ENCODE data around the gene IPCEF1. TPM values are rescaled to one million over a fixed set of nuclear protein-coding genes. Genes with fewer than 3 reads are reported as not detected.
"Not testable (repeated sequence)": the region's sequence is repeated elsewhere in the genome, so short reads cannot be mapped to it uniquely, and the experiment has no call there.

IPCEF1 gene
- total RNA-seq, 4 donors from 2014 or later, result 3.1 to 9.7 (median 3.4) TPM

- H3K9me3 ChIP-seq, result no peaks in the 10 kb centered on the region
- no peak for DNase-seq
- TF ChIP-seq, protein P1, sequence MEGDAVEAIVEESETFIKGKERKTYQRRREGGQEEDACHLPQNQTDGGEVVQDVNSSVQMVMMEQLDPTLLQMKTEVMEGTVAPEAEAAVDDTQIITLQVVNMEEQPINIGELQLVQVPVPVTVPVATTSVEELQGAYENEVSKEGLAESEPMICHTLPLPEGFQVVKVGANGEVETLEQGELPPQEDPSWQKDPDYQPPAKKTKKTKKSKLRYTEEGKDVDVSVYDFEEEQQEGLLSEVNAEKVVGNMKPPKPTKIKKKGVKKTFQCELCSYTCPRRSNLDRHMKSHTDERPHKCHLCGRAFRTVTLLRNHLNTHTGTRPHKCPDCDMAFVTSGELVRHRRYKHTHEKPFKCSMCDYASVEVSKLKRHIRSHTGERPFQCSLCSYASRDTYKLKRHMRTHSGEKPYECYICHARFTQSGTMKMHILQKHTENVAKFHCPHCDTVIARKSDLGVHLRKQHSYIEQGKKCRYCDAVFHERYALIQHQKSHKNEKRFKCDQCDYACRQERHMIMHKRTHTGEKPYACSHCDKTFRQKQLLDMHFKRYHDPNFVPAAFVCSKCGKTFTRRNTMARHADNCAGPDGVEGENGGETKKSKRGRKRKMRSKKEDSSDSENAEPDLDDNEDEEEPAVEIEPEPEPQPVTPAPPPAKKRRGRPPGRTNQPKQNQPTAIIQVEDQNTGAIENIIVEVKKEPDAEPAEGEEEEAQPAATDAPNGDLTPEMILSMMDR (IDR thresholded peaks at IDR 0.05), result no peak
- no peak for TF ChIP-seq POLR2A (IDR thresholded peaks at IDR 0.05)
- no peaks in the 10 kb centered on the region for H3K27me3 ChIP-seq
- no peaks in the 10 kb centered on the region for H3K36me3 ChIP-seq
- no peak overlapping the region for H3K27ac ChIP-seq
- H3K4me3 ChIP-seq, result no peak overlapping the region
- no peaks in the 10 kb centered on the region for H3K4me1 ChIP-seq
- intact Hi-C loops (cut with DNase I; ENCODE audit: low total_unique reads), result no loop called here
Observed at GRCh38 chr6:154341871-154342270, 14.7 kb downstream of the IPCEF1 start.

- Histone ChIP-seq H3K4me1 (no peaks in the 10 kb centered on the region), H3K27ac (no peak overlapping the region), H3K4me3 (no peak overlapping the region), H3K27me3 (no peaks in the 10 kb centered on the region), H3K9me3 (no peaks in the 10 kb centered on the region), H3K36me3 (no peaks in the 10 kb centered on the region)
- no peak for TF ChIP-seq POLR2A (IDR thresholded peaks at IDR 0.05)
- TF ChIP-seq, protein P1 (IDR thresholded peaks at IDR 0.05), result no peak
- intact Hi-C loops (cut with DNase I; ENCODE audit: low total_unique reads), result no loop called here
- DNase-seq, result no peak
Observed at GRCh38 chr6:154341336-154341735, 15.3 kb downstream of the IPCEF1 start.

GRCh38 chr6:154337406-154338005 is 19.1 kb downstream of the IPCEF1 start:
- no peak for DNase-seq
- no peaks in the 10 kb centered on the region for H3K36me3 ChIP-seq
- no peak for TF ChIP-seq POLR2A (IDR thresholded peaks at IDR 0.05)
- TF ChIP-seq, protein P1 (IDR thresholded peaks at IDR 0.05), result no peak
- intact Hi-C loops (cut with DNase I; ENCODE audit: low total_unique reads), result no loop called here
- no peaks in the 10 kb centered on the region for H3K4me1 ChIP-seq
- H3K4me3 ChIP-seq, result no peak overlapping the region
- H3K27ac ChIP-seq, result no peak overlapping the region
- no peaks in the 10 kb centered on the region for H3K9me3 ChIP-seq
- H3K27me3 ChIP-seq, result no peaks in the 10 kb centered on the region

DNA sequence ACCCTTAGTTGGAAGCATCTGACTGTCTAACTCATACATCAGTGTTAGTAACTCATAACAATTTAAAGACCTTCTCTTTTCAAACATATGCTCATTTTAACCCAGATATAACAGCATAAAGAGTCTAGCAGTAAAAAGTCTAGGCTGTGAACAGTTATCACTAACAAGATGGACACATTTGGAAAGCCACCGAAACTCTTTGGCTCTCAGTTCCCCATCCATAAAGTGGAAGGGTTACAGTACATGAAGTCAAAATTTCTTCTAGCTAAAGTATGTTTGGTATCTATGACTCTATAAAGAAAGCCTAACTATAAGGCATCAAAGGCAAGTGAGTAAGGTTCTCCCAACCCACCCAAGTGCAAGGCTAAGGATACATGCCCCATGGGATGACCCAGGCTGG is 22.5 kb downstream of the IPCEF1 start:
- H3K27me3 ChIP-seq; DNase-seq; H3K4me3 ChIP-seq; intact Hi-C loops (cut with DNase I; ENCODE audit: low total_unique reads); H3K36me3 ChIP-seq; H3K9me3 ChIP-seq; H3K27ac ChIP-seq; H3K4me1 ChIP-seq: not testable (repeated sequence)

GRCh38 chr6:154331750-154332149 is 24.9 kb downstream of the IPCEF1 start:
- no peak for DNase-seq
- TF ChIP-seq, protein P1 (IDR thresholded peaks at IDR 0.05), result no peak
- TF ChIP-seq POLR2A (IDR thresholded peaks at IDR 0.05), result no peak
- Histone ChIP-seq H3K27ac (no peak overlapping the region), H3K36me3 (no peaks in the 10 kb centered on the region), H3K4me1 (no peaks in the 10 kb centered on the region), H3K9me3 (no peaks in the 10 kb centered on the region), H3K4me3 (no peak overlapping the region), H3K27me3 (no peaks in the 10 kb centered on the region)
- intact Hi-C loops (cut with DNase I; ENCODE audit: low total_unique reads), result no loop called here
